Neural crest cell (in vitro differentiated cells): ENCODE measurements around the gene LINGO4. TPM values are rescaled to one million over a fixed set of nuclear protein-coding genes. Genes with fewer than 3 reads are reported as not detected.
"Not testable (repeated sequence)": the region's sequence is repeated elsewhere in the genome, so short reads cannot be mapped to it uniquely, and the experiment has no call there.

Experiments used
- DNase-seq: peaks from one replicate; pipeline ENCODE4 v3.0.0; 2021; ENCODE audit warnings: low read depth, mixed read lengths, low spot score
- H3K27ac Mint-ChIP-seq: one replicate; pipeline ENCODE4 v1.8.0; 2021; ENCODE audit warnings: mild to moderate bottlenecking, mixed read lengths; ENCODE audit not compliant: unreplicated experiment
- H3K27me3 Mint-ChIP-seq: 2 replicates; pipeline ENCODE4 v1.8.0; 2021; ENCODE audit warnings: low read depth, mild to moderate bottlenecking, mixed read lengths
- H3K36me3 Mint-ChIP-seq: 2 replicates; pipeline ENCODE4 v1.8.0; 2021; ENCODE audit warnings: low read depth, mild to moderate bottlenecking, mixed read lengths
- H3K4me1 Mint-ChIP-seq: 2 replicates; pipeline ENCODE4 v1.8.0; 2021; ENCODE audit warnings: mixed read lengths
- H3K4me3 Mint-ChIP-seq: one replicate; pipeline ENCODE4 v1.8.0; 2021; ENCODE audit warnings: mild to moderate bottlenecking, mixed read lengths
- H3K9me3 Mint-ChIP-seq: 2 replicates; pipeline ENCODE4 v1.8.0; 2021; ENCODE audit warnings: mixed read lengths
- total RNA-seq: library from RNA; stranded (reverse); gene quantifications from 2 replicates; pipeline ENCODE4 v1.2.1, GENCODE V29; 2021
- TF ChIP-seq, protein P1 (sequence below): fragments of 200-600 bp; sonication (generic); conservative IDR thresholded peaks from 2 replicates; pipeline ENCODE4 v1.5.0; 2021; ENCODE audit warnings: antibody characterized with exemption, mild to moderate bottlenecking

Gene LINGO4
- total RNA-seq, 1 donor from 2014 or later: not detected

DNA sequence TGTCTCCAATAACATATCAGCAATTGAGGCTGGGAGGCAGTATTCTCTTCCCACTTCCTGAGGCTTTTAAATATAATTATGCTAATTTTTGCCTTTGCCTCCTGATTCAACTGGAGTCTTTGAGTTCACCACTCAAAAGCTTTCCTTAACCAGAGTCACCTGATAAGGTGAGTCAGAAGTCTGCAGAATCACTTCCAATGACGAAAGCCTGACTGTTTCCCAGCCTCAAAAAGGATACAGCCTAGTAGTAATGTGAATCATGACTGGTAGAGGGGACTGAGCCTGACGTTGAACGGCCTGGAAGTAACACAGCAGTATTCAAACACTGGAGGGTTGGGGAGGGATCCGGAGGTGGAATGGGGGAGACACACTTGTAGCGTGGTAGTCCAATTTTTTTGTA is 31.5 kb downstream of the LINGO4 start:
- H3K27me3 Mint-ChIP-seq: no peaks in the 10 kb centered on the region
- no peak overlapping the region for H3K27ac Mint-ChIP-seq
- TF ChIP-seq, protein P1, sequence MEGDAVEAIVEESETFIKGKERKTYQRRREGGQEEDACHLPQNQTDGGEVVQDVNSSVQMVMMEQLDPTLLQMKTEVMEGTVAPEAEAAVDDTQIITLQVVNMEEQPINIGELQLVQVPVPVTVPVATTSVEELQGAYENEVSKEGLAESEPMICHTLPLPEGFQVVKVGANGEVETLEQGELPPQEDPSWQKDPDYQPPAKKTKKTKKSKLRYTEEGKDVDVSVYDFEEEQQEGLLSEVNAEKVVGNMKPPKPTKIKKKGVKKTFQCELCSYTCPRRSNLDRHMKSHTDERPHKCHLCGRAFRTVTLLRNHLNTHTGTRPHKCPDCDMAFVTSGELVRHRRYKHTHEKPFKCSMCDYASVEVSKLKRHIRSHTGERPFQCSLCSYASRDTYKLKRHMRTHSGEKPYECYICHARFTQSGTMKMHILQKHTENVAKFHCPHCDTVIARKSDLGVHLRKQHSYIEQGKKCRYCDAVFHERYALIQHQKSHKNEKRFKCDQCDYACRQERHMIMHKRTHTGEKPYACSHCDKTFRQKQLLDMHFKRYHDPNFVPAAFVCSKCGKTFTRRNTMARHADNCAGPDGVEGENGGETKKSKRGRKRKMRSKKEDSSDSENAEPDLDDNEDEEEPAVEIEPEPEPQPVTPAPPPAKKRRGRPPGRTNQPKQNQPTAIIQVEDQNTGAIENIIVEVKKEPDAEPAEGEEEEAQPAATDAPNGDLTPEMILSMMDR: no peak
- H3K4me3 Mint-ChIP-seq: no peak overlapping the region
- peaks cover 12% of the 10 kb centered on the region for H3K36me3 Mint-ChIP-seq
- H3K9me3 Mint-ChIP-seq: no peaks in the 10 kb centered on the region
- no peak for DNase-seq
- no peaks in the 10 kb centered on the region for H3K4me1 Mint-ChIP-seq

DNA sequence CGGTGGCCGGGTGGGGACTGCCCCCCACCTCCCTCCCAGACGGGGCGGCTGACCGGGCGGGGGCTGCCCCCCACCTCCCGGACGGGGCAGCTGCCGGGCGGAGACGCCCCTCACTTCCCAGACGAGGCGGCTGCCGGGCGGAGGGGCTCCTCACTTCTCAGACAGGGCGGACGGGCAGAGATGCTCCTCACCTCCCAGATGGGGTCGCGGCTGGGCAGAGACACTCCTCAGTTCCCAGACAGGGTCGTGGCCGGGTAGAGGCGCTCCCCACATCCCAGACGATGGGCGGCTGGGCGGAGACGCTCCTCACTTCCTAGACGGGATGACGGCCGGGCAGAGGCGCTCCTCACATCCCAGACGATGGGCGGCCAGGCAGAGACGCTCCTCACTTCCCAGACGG is 35.9 kb downstream of the LINGO4 start:
- H3K9me3 Mint-ChIP-seq, H3K36me3 Mint-ChIP-seq, DNase-seq, H3K27ac Mint-ChIP-seq, H3K27me3 Mint-ChIP-seq, H3K4me1 Mint-ChIP-seq, H3K4me3 Mint-ChIP-seq: not testable (repeated sequence)

DNA sequence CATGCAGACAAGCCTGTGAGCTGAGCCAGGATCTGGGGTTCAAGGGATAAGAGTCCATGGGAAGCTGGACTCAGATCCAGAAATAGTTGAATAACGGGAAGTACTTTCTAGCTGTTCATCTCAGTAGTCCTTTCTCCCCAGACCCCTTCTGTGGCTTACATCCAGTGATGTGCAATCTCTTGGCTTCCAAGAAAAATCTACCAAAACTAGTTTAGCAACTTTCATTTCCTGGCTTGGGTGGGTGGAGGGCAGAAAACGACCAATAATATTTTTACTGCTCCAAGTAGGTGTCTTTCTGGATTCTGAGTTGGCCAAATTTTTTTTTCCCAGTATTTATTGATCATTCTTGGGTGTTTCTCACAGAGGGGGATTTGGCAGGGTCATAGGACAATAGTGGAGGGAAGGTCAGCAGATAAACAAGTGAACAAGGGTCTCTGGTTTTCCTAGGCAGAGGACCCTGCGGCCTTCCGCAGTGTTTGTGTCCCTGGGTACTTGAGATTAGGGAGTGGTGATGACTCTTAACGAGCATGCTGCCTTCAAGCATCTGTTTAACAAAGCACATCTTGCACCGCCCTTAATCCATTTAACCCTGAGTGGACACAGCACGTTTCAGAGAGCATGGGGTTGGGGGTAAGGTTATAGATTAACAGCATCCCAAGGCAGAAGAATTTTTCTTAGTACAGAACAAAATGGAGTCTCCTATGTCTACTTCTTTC is 36.7 kb downstream of the LINGO4 start:
- not testable (repeated sequence) for H3K4me1 Mint-ChIP-seq, H3K36me3 Mint-ChIP-seq, DNase-seq, H3K27me3 Mint-ChIP-seq, H3K27ac Mint-ChIP-seq, H3K4me3 Mint-ChIP-seq, H3K9me3 Mint-ChIP-seq

DNA sequence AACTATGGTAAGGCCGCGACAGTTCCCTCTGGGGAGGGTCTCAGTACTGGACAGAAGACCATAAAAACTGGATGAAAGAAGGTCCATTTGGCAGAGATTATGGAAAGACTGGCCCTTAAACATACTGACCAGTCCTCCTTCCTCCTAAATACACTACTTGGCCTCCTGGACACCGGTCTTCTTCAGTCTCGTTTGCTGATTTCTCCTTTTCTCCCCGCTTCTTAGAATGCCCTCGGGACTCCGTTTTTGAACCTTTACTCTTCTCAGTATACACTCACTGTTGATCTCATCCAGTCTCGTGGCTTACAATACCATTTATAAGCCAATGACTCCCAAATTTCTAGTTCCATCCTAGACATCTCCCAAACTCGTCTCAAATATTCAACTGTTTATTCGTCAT is 41.2 kb downstream of the LINGO4 start:
- Mint-ChIP-seq H3K4me1 (peaks cover 20% of the 10 kb centered on the region), H3K27me3 (no peaks in the 10 kb centered on the region), H3K27ac (peak overlapping the region; percentile 83), H3K4me3 (peak overlapping the region; percentile 88), H3K36me3 (peaks cover 12% of the 10 kb centered on the region), H3K9me3 (no peaks in the 10 kb centered on the region)
- TF ChIP-seq, protein P1: no peak
- no peak for DNase-seq

DNA sequence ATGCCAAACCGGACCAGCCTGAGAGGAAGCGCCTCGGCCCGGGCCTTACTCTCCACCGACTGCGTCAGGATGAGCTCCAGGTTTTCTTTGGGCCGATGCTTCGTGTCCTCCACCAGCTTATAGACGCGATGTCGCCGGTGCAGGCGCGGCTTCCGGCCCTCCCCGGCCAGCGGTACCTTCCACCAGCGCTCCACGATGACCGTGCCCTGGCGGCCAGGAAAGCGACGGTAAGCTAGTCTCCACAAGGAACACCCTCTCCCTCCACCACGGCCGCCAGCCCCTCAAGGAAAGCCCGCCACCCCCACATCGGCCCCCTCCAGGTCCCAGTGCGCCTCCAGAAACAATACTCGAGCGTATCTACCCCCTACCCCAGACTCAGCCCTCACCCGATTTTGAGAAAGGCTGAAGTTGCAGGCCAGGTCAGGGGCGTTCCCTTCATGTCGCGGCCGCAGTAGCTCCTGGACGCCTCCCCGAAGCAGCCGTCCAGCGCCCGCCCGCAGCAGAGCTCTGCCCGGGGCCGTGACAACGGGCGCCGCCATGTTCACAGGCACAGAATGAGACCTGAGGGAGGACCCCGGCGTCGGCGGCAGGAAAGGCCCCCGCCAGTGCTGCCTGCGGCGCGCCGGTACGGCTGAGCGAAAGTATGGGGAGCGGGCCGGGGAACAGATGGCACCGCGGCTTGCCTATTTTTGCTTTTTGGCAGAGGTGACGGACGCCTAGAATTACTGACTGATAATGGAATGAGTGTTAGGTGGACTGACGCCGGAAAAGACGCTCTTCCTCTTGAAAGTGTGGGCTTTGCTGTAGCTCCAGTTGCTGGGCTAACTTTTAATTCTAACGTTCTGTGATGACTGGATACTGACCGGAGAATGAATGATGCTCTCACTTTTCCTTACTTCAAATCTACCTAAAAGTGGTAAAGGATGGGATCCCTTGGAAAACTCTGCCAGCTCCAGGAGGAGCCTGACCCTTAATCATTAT is 42.0 kb downstream of the LINGO4 start, which contains the start of gene MRPL9:
Gene MRPL9 (minus strand): TSS at position 556 of the 981 bp plus-strand sequence. CDS start 17 bp downstream, at position 539.
- no peaks in the 10 kb centered on the region for H3K9me3 Mint-ChIP-seq
- peaks cover 12% of the 10 kb centered on the region for H3K36me3 Mint-ChIP-seq
- TF ChIP-seq, protein P1: peak; percentile 29
- no peaks in the 10 kb centered on the region for H3K27me3 Mint-ChIP-seq
- peak within 1 kb of the TSS; percentile 88 for H3K4me3 Mint-ChIP-seq
- DNase-seq: peak; percentile 77
- peaks cover 20% of the 10 kb centered on the region for H3K4me1 Mint-ChIP-seq
- peak within 1 kb of the TSS; percentile 83 for H3K27ac Mint-ChIP-seq

DNA sequence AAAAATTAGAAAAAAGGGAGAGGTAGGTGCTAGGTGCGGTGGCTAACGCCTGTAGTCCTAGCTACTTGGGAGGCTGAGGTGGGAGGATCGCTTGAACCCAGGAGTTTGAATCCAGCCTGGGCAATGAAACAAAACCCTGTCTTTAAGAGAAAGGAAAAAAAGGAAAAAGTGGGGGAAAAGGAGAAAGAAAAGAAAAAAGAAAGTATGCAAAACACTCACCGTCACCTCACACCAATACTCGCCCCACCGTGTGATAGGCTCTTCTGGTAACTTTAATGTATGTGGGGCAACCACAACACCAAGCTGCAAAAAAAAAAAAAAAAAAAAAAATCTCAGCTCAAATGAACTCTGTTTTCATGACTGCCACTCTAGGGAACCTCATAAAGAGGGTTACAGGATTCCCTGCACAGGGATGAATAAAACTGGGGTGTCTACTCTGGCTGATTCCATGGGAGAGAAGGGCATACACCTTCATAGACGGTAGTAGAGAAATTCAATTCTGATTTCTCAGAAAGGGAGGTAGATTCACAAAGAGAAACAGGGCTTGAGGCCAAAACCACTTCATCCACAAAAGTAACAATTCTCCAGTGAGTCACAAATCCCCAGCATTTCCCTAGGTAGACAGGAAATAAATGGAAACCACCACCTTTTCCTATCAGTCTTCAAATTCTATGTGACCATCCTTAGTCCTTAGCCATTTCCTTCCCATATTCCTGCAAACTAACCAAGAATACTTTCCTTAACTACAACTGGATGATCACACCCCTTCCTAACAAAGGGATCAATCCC is 44.4 kb downstream of the LINGO4 start:
- Mint-ChIP-seq H3K27me3 (no peaks in the 10 kb centered on the region), H3K36me3 (peaks cover 15% of the 10 kb centered on the region), H3K27ac (no peak overlapping the region), H3K4me1 (peaks cover 20% of the 10 kb centered on the region), H3K4me3 (peak overlapping the region; percentile 87), H3K9me3 (no peaks in the 10 kb centered on the region)
- no peak for DNase-seq
- TF ChIP-seq, protein P1: no peak
